Esophagus squamous epithelium (tissue), 4 donors: ENCODE measurements around the gene GLG1.

Experiments used
- CTCF ChIP-seq, 6 experiments: fragments of 450-650 bp in 4 of 6; fragments of 200-600 bp in 2 of 6; sonication (generic) in 2 of 6; IDR thresholded peaks; one replicate each; pipeline ENCODE4 v1.5.1; 2016 to 2019; ENCODE audit warnings: antibody characterized with exemption in 6 of 6, mild to moderate bottlenecking in 4 of 6, moderate library complexity in 4 of 6
- POLR2A ChIP-seq, 4 donors: fragments of 450-650 bp; IDR thresholded peaks; one replicate each; pipeline ENCODE4 v1.6.1; 2017; ENCODE audit warnings: antibody characterized with exemption in 4 of 4, mild to moderate bottlenecking in 4 of 4, moderate library complexity in 3 of 4

GRCh38 chr16:74450236-74450635 lies 156.7 kb downstream of the GLG1 start:
- TF ChIP-seq CTCF (IDR thresholded peaks at IDR 0.05) (no peak), POLR2A (IDR thresholded peaks at IDR 0.05) (no peak)
